ENCODE results near the gene PCDHGB6.
"Not testable (repeated sequence)": the region's sequence is repeated elsewhere in the genome, so short reads cannot be mapped to it uniquely, and the experiment has no call there.

PCDHGB6 gene
- total RNA-seq: 0.62 to 0.88 reads per million in 2 donors

DNA sequence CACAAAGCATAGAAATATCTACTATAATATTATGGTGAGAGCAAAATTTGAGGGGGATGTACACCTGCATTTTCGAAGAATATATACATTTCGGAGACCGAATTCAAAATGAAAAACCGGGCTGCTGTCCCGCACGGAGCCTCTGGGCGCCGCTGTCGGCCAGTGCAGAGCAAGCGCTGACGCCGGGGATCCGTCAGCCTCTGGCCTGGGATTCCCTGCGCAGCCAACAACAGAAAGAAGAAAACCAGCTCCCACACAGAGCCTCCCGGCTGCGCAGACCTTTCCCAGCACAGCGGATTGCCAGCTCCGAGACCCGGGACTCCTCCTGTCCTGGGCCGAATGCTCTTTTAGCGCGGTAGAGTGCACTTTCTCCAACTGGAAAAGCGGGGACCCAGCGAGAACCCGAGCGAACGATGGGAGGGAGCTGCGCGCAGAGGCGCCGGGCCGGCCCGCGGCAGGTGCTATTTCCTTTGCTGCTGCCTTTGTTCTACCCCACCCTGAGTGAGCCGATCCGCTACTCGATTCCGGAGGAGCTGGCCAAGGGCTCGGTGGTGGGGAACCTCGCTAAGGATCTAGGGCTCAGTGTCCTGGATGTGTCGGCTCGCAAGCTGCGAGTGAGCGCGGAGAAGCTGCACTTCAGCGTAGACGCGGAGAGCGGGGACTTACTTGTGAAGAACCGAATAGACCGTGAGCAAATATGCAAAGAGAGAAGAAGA is at the start of gene PCDHGB6:
Gene PCDHGB6, plus strand, starts transcription at position 232 of the 716 bp plus-strand sequence. Its CDS starts 182 bp downstream, at position 414.
- peak in 1 of 5 experiments; percentile 36 for DNase-seq

- peak in 2 of 5 experiments; percentile 3 to 25 for DNase-seq
Measured at GRCh38 chr5:141359790-141360426, 47.9 kb upstream of the PCDHGB6 start, which contains the start of gene PCDHGB2. Gene PCDHGB2, plus strand, starts transcription at chr5:141359994. Its CDS starts 142 bp downstream, at chr5:141360136.

DNA sequence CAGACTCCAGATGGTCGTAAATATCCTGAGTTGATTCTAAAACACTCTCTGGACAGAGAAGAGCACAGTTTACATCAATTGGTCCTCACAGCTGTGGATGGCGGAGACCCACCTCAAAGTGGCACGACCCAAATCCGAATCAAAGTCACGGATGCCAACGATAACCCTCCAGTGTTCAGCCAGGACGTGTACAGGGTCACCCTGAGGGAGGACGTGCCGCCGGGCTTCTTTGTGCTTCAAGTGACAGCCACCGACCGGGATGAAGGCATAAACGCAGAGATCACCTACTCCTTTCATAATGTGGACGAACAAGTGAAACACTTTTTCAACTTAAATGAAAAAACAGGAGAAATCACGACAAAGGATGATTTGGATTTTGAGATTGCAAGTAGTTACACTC is 47.1 kb upstream of the PCDHGB6 start:
- DNase-seq: no peak

DNA sequence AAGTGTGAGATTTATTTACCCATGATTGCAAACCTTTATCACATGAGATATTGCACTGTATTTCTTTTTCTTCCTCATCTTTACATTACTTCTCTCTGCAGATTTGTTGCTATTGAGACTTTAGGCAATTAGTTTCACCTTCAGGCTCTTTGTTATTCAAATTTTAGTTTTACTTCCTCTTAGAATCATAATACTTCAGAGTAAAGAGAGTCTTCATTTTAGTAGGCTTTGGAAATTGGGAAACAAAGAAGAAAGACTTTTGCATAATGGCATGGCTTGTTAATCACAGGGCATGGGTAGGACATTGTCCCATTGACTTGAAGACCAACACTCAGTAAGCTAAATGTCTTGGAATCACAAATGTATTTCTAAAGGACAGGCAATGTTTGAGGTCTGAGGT is 45.1 kb upstream of the PCDHGB6 start:
- DNase-seq: no peak

- DNase-seq: no peak
Measured at GRCh38 chr5:141363952-141364660, 43.7 kb upstream of the PCDHGB6 start, which contains the start of gene PCDHGA5. Gene PCDHGA5, plus strand, starts transcription at chr5:141364162. Its CDS starts 169 bp downstream, at chr5:141364331.

- DNase-seq: no peak
Measured at GRCh38 chr5:141366016-141366896, 41.6 kb upstream of the PCDHGB6 start.

GRCh38 chr5:141369994-141370848 is 37.6 kb upstream of the PCDHGB6 start, which contains the start of gene PCDHGB3:
Gene PCDHGB3, plus strand, starts transcription at chr5:141370242. Its CDS starts 153 bp downstream, at chr5:141370395.
- DNase-seq: peak in 2 of 5 experiments; percentile 30 to 52

DNA sequence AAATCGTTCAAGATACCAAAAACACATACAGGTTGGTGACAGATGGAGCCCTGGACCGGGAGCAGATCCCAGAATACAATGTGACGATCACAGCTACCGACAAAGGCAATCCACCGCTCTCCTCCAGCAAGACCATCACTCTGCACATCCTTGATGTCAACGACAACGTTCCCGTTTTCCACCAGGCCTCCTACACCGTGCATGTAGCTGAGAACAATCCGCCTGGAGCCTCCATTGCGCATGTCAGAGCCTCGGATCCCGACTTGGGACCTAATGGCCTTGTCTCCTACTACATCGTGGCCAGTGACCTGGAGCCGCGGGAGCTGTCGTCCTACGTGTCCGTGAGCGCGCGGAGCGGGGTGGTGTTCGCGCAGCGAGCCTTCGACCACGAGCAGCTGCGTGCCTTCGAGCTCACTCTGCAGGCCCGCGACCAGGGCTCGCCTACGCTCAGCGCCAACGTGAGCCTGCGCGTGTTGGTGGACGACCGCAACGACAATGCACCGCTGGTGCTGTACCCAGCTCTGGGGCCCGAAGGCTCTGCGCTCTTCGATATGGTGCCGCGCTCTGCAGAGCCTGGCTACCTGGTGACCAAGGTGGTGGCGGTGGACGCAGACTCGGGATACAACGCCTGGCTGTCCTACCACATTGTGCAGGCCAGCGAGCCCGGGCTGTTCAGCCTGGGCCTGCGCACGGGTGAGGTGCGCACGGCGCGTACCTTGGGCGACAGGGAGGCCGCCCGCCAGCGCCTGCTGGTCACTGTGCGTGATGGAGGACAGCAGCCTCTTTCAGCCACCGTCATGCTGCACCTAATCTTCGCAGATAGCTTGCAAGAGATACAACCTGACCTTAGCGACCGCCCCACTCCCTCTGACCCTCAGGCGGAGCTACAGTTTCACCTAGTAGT is 36.0 kb upstream of the PCDHGB6 start:
- DNase-seq: no peak

DNA sequence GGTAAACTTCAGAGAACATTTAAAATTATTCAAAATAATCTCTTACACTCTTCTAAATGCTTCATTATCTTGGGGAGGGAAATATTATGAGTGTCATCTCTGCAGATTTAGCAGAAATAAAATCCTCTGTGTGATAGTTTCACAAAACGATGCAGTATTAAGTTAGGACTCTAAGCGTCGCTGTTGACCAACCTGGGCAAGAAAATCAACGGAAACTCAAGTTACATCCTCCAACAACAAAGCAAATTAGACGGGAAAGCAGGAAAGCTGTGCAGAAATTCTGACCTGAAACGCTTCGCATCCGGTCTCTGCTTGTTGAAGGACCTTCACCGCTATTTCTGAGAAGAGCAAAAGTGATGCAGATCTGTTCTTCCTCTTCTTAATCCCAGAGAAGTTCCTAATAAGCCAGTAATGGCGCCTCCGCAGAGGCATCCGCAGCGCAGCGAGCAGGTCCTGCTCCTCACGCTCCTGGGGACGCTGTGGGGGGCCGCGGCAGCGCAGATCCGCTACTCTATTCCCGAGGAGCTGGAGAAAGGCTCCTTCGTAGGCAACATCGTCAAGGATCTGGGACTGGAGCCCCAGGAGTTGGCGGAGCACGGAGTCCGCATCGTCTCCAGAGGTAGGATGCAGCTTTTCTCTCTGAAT is 34.0 kb upstream of the PCDHGB6 start, which contains the start of gene PCDHGA6:
Gene PCDHGA6, plus strand, starts transcription at position 219 of the 645 bp plus-strand sequence. Its CDS starts 193 bp downstream, at position 412.
- DNase-seq: no peak

- no peak for DNase-seq
Measured at GRCh38 chr5:141374627-141375026, 33.2 kb upstream of the PCDHGB6 start.

DNA sequence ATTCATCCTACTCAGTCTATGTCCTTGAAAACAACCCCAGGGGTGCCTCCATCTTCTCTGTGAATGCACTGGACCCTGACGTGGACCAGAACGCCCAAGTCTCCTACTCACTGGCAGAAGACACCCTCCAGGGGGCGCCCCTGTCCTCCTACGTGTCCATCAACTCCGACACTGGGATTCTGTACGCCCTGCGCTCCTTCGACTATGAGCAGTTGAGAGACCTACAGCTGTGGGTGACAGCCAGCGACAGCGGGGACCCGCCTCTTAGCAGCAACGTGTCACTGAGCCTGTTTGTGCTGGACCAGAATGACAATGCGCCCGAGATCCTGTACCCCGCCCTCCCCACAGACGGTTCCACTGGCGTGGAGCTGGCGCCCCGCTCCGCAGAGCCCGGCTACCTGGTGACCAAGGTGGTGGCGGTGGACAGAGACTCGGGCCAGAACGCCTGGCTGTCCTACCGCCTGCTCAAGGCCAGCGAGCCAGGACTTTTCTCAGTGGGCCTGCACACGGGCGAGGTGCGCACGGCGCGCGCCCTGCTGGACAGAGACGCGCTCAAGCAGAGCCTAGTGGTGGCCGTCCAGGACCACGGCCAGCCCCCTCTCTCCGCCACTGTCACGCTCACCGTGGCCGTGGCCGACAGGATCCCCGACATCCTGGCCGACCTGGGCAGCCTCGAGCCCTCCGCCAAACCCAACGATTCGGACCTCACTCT is 32.2 kb upstream of the PCDHGB6 start:
- not testable (repeated sequence) for DNase-seq

DNA sequence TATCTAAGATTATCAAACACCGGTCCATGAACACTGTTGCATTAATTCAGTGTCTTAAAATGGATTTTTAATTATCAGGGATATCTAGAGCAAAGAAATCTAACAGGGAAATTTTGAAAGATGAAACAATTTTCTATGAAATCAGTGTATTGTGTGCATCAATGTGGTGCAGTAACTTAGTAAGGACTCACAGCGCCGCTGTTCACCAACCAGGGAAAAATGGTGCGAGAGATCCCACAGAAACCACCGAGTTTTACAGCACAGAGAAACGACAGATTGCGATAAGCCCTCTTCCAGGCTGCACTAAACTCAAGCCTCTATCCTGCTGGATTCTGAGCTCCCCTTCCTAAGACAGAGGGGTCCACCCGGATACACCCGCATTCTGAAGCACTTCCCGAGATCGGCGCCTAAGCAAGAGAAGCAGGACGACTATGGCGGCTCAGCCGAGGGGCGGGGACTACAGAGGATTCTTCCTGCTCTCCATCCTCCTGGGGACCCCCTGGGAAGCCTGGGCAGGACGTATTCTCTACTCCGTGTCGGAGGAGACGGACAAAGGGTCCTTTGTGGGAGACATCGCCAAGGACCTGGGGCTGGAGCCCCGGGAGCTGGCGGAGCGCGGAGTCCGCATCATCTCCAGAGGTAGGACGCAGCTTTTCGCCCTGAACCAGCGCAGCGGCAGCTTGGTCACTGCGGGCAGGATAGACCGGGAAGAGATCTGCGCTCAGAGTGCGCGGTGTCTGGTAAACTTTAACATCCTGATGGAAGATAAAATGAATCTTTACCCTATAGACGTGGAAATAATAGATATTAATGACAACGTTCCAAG is 25.1 kb upstream of the PCDHGB6 start, which contains the start of gene PCDHGA7:
Gene PCDHGA7, plus strand, starts transcription at position 274 of the 826 bp plus-strand sequence. Its CDS starts 158 bp downstream, at position 432.
- DNase-seq: peak in 1 of 5 experiments; percentile 11

- DNase-seq: no peak
Measured at GRCh38 chr5:141383345-141383744, 24.5 kb upstream of the PCDHGB6 start.

DNA sequence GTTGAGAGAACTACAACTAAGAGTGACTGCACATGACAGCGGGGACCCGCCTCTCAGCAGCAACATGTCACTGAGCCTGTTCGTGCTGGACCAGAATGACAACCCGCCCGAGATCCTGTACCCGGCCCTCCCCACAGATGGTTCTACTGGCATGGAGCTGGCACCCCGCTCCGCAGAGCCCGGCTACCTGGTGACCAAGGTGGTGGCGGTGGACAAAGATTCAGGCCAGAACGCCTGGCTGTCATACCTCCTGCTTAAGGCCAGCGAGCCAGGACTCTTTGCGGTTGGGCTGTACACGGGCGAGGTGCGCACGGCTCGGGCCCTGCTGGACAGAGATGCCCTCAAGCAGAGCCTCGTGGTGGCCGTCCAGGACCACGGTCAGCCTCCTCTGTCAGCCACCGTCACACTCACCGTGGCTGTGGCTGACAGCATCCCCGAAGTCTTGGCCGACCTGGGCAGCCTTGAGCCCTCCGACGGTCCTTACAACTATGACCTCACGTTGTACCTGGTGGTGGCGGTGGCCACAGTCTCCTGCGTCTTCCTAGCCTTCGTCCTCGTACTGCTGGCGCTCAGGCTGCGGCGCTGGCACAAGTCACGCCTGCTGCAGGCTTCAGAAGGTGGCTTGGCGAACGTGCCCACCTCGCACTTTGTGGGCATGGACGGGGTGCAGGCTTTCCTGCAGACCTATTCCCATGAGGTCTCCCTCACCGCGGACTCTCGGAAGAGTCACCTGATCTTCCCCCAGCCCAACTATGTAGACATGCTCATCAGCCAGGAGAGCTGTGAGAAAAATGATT is 23.2 kb upstream of the PCDHGB6 start:
- DNase-seq: no peak

GRCh38 chr5:141387557-141388311 is 20.1 kb upstream of the PCDHGB6 start, which contains the start of gene PCDHGB4:
Gene PCDHGB4, plus strand, starts transcription at chr5:141387698. Its CDS starts 187 bp downstream, at chr5:141387885.
- DNase-seq: peak in 1 of 5 experiments; percentile 30

- DNase-seq: no peak
Measured at GRCh38 chr5:141388661-141389060, 19.2 kb upstream of the PCDHGB6 start.
